GM21526 (cell line): ENCODE results near the gene MGMT.

Experiments
- ATAC-seq: cut with Tn5 transposase; IDR thresholded peaks from one replicate; pipeline ENCODE4 v1.9.1; 2021; ENCODE audit warnings: moderate library complexity; ENCODE audit not compliant: unreplicated experiment, low FRiP score

MGMT gene

DNA sequence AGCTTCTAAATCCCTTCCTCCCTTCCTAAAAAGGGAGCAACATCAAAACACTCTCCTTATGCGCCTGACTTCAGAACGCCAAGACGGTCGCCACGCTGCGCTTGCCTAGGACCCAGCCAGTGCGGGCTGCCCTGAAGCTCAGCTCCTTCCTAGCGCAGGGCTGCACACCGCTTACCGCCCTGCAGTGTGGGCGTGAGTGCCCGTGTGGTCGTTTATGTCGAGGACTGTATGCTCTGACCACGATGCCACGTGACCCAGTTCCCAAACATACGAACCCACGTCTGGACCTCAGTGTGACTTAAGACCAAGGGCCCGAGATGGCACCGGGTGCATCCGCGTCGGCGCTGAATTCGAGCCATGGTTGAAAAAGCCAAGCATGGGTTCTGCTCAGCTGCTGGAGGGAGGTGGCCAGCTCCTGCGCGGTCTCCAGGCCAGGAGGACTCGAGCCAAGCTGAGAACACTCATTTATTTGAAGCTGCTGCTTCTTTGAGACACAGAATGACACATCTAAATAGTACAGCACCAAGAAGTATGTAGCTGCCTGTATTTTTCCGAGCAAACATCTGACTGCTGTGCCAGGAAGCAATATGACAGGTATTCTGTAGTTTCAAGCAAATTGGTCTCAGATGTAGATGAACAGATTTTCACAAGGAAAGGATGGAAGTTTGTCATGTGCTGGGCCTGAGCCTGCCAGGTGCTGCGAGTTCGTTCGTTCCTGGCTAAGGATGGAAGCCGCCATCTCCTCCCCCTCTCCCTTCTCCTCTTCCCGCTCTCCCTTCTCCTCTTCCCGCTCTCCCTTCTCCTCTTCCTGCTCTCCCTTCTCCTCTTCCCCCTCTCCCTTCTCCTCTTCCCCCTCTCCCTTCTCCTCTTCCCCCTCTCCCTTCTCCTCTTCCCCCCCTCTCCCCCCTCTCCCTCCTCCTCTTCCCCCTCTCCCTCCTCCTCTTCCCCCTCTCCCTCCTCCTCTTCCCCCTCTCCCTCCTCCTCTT lies 312.4 kb downstream of the MGMT start:
- no peak for ATAC-seq

DNA sequence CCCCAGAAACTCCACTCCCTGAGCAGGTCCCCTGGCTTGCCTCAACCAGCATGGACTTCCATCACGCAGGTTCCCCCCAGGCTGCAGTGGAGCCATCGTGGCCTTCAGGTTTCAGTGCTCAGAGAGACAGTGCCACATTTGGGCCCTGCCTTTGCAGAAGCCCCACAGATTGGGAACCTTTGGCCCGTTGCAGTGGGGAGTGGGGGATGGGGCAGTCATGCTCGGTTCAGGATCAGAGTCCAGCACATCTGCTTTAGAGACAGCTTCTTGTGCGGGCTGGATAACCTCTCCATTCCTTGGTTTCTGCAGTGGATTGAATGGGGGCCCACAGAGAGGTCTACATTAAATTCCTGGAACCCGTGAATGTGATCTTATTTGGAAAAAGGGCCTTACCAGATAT lies 313.2 kb downstream of the MGMT start:
- ATAC-seq = no peak

DNA sequence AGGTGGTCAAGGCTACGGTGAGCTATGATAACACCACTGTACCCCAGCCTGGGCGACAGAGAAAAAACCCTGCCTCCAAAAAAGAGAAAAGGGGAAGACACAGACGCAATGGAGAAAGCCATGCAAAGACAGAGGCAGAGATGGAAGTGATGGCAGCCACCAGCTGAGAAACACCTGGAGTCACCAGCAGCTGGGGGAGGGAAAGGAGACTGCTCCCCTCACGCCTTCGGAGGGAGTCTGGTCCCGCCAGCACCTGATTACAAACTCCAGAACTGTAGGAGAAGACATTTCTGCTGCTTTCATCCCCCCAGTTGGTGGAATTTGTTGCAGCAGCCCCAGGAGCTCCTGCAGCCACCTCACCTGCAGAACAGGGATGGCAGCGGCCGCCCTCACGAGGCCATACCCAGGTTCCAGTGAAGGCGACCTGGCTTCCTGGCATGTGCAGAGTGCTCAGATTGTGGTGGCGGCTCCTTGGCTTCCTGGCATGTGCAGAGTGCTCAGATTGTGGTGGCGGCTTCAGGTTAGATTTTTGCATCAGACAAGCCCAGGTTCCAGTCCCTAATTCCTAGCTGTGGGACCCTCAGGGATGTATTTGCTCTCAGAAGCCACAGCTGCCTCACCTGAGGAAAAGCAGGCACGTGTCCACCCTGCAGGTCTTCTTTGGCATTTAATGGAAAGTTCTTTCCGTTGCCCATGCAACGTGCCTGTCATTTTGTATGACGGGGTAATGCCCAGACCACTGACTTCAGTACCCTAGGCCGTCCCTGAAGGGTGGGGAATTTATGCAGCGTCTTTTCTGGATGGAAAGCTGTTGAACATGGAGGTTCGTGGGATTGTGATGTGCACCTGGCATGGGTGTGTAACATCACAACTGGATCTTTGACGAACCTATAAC lies 314.1 kb downstream of the MGMT start:
- no peak for ATAC-seq

DNA sequence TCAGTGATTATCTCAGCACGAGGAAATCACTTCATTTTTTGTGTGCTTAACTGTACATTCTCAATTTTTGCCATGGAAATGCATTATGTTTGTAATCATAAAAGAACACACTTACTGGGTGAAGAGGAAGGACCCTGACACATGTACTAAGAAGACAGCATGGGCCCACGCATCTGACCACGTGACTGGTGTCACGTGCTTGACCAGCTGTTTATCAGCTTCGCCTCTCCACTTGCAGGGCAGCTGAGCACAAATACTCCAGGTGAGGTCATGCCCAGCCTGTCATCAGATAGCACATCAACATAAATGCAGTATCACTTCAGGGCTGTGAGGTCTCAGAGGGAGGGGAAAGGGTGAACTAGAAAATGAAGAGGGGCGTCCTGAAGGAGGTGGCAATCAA lies 317.2 kb downstream of the MGMT start:
- no peak for ATAC-seq

DNA sequence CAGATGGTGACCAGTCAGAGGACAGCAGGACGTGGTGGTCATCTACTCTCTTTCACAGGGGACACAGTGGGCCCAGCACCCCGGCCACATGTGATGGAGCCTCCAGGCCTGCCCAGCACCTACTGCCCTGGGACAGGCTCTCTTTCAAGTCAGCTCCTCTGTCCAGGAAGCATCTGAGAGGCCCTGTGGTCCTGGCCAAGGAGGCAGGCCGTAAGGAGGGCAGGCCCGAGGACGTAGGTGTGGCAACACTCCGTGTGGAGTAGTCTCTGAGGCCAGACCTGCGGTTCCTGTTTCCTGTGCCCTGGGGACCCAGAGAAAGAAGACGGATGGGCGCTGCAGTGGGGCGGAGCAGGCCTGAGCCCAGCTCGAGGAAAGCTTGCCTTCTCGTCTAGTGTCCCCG lies 317.9 kb downstream of the MGMT start:
- no peak for ATAC-seq

DNA sequence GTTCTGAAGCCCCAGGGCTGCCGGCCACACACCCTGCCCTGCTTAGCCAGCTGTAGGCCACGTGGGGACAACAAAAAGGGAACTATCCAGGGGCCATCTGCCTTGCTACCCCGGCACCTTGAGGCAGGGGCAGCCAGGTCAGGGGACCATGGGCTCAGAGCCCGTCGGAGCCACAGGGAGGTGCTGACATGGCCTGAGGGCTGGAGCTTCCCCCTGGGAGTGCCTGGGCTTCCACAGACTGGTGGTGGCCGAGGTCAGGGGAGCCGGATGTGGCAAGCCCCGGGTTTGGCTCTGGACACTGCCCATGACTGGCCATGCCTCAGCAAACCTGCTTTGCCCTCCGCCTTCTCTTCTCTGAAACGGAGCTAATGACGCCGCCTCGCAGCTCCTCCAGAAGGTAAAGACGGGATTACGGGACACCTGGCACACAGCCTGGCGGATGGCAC lies 318.5 kb downstream of the MGMT start:
- no peak for ATAC-seq

DNA sequence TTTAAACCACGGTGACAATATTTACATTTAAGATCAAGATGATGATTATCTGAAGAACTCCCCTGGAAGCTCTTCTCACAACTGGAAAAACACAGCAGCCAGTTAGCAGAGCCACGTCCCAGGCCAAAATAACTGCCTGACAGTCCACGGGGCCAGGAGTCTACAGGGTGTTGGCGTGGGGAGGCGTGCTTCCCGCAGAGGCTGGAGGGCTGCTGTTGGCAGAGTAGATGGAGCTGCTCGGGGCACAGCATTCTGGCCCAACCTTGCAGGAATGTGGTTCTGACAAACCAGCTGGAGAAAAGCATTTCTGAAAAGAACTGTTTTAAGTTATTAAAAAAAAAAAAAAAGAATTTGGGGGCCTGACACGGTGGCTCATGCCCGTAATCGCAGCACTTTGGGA lies 319.2 kb downstream of the MGMT start:
- ATAC-seq = no peak

DNA sequence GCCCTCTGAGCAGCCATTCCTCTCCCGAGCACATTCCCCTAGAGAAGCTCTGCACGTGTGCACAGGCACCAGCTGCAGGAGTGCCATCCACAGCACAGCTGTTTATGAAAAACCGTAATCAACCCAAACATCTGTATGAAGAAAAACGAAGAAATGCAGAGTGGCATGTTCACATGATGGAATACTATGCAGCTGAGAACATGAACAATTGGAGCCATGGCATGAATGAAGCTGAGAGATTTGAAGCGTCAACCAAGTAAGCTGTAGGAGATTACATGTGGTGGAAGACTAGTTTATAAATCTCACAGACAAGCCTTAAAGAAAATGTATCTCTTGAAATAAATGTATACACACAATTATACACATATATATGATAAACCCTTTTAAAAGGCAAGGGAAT lies 320.5 kb downstream of the MGMT start:
- no peak for ATAC-seq

DNA sequence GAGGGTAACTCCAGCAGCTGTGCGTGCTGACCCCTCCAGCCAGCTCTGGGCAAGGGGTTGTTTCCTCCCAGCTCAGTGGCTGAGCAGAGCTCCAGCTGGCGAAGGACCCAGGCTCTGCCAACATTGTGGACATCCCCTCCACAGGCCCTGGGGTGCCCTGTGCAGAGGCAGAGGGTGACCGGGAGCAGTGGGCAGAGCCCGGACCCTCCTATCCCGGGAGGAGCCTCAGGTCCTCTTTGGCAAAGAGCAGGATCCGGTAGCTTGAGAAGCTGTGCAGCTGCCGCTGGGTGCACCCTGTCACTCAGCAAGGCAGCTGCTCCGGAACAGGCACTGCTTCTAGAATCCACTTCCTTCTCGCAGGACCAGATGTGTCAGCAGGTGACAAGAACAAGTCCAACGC lies 321.2 kb downstream of the MGMT start:
- no peak for ATAC-seq

DNA sequence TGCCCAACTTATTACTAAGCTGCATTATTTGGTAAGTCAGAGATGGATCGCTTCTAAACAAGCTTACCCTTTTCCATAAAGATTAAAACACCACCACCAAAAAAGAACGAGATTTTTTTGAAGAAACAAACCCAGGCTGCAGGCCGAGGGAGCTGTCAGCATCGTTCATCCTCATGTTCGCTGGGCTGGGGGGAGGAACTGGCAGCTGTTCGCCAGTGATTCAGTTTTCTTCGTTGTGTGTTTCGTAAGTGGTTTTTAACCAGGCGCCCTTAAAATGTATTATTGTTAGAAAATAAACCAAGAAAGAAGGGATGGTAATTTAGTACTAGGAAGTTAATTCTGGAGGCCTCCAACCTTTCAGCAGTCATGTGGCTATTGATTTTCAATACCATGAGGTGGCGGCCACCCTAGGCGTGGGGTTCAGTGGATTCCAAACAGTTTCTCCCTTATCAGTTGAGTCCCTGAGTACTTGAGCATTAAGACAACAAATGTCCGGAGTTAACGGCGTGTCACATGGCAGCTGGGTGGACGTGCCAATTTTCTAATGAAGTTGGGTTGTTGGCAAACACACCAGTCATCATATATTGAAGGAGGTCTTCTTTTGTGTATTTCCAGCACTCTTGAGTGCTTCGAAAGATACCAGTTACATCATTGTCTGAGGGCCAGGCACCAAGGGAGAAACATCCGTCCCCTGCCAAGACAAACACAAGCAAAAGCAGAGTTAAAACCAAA lies 323.8 kb downstream of the MGMT start:
- ATAC-seq = no peak

DNA sequence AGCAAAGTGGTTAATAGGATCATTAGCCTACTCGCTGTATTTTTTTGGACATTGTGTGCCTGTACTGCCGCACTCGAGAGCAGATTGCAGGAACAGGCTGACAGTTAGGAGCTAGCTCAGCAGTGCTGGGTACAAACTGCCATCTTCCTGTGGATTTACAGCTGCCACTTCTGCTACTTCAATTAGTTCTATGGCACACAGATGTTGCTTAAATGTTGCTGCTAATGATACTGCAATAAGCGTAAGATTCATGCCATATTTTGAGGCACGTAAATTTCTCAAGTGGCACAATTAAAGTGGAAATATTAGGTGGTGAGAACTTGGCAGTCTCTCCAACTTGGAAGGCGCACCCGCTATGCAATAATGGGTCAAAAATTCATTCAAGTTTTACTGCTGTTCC lies 325.1 kb downstream of the MGMT start:
- no peak for ATAC-seq

DNA sequence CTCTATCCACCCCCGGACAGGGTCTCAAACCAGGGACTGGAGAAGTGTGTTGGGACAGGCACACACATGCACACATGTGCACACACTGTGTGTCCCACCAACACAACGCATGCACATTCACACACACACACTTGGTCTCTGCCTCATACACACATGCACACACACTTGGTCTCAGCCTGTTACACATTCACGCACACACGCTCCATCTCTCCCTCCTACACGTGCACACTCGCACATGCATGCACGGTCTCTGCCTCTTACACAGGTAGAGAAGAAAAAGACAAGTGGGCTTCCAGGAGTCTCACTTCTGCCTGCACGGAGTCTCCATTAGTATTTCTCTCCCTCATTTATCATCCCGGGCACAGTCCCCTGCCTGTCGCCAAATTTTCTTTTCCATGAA lies 325.8 kb downstream of the MGMT start:
- no peak for ATAC-seq

DNA sequence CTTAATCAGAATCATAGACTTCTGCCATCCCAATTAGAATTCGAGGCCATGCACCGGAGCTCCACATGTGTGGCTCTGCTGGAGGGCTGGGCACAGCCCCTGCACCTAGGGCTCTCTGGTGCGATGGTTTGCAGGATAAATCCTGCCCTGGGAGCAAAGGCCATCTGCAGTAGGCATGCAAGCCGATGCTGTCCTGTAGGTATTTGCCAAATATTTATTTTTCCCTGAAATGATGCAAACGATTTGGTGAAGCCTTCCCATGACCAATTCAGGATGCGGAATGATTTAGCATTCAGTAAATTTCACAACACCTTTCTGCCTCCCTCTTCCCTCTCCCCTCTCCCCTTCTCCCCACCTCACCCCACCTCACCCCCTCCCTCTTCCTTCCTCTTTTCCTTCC lies 326.4 kb downstream of the MGMT start:
- no peak for ATAC-seq

DNA sequence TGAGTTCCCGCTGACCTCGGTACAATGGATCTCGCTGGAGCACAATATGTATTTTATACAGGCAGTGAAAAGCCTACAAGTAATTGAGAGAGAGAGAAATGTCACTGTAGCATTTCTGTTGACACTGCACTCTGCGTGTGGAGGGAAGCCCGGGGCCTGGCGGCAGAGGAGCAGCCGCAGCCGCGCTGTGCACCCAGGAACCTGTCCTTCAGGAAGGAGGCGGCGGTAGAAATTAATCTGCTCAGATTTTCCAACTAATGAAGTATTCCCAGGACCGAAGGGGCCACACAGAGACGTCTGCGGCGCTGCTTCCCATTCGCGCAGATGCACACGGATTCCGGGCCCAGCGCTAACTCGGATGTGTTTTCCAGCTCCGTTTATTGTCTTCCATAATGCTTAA lies 327.0 kb downstream of the MGMT start:
- ATAC-seq = no peak

DNA sequence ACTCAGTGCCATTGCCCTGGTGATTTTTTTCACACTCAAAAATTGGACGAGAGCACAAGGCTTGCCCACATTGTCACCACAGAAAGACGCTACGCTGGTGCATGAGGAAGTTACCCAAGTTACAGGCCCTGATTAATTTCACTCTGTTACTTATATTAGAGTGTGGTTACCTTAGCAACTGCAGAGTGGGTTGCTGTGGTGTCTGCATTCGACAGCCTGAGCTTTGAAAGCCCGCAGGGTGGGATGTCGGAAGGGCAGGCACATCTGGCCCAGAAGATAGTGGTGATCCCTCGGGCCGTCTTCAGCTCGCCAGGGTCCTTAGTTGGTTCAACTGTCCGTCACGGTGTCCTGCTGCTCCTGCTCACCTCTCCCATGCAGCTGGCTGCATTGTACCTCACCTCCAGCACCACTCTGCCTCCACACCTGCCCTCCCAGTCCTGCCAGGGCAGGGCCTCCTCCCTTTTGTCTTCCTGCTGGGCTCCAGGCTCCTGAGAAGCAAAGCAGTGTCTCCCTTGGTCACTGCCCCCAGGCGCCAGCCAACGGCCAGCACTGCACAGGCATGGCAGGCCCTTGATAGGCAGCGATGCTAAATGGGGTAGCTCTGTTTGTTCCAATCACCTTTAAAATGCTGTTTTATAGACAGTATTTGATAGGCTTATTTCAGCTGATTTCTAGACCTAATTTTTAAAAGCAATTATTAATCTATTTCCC lies 329.8 kb downstream of the MGMT start:
- ATAC-seq = no peak

DNA sequence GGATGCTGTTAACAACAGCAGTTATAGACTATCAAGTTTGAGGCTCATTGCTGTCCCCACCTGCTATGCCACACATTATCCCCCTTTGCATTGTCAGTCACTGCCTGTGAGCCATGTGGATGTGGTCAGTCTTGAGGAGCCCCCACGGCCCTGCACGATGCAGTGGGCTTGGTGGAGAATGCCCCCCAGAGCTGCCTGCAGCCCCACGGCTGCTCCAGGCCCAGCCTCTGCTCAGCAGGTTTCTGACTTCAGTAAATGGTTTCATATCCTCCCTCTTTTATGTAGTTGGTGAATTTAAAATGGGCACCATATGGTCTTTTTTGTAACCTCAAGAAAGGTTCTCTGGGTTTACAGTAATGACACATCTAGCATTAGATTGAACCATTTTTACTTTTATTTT lies 332.9 kb downstream of the MGMT start:
- no peak for ATAC-seq

DNA sequence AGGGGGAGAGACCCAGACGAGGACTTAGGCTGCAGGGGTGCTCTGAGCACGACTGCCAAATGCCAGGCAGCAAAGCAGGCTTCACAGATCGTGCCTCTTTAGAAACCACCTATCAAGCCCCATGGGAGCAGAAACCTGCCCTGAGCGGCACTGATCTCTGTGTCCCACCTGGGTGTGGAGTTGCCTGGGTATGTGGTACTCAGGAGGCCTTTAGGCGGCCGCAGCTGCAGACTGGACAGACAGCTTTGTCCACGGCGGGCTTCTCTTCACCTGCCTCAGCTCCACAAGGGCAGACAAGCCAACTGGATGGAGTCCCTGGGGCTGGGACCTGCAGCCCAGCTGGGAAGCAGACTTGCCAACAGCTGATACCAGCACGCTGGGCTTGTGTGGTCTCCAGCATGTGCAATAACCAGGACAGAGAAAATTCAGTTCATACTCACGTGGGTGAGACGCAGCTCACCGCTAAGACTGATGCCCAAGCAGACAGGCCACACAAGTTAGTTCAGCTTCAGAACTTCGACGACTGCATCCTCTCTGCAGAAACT lies 333.8 kb downstream of the MGMT start:
- no peak for ATAC-seq

DNA sequence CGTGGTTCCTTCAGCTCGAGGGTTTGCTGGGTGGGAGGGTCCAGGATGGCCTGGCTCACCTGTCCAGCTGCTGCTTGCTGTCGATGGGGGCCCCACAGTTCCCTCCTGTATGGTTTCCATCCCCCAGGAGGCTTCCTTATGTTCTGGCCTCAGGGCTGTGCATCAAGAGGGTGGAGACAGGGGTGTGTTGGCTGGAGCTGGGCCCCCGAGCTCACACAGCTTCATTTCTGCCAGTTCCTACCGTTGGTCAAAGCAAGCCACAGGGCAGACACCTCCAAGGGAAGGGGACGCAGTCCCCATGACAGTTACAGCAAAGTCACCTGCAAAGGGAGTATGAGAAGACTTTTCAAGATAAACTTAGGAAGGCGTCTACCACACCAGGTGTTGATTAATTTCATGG lies 340.2 kb downstream of the MGMT start:
- no peak for ATAC-seq

DNA sequence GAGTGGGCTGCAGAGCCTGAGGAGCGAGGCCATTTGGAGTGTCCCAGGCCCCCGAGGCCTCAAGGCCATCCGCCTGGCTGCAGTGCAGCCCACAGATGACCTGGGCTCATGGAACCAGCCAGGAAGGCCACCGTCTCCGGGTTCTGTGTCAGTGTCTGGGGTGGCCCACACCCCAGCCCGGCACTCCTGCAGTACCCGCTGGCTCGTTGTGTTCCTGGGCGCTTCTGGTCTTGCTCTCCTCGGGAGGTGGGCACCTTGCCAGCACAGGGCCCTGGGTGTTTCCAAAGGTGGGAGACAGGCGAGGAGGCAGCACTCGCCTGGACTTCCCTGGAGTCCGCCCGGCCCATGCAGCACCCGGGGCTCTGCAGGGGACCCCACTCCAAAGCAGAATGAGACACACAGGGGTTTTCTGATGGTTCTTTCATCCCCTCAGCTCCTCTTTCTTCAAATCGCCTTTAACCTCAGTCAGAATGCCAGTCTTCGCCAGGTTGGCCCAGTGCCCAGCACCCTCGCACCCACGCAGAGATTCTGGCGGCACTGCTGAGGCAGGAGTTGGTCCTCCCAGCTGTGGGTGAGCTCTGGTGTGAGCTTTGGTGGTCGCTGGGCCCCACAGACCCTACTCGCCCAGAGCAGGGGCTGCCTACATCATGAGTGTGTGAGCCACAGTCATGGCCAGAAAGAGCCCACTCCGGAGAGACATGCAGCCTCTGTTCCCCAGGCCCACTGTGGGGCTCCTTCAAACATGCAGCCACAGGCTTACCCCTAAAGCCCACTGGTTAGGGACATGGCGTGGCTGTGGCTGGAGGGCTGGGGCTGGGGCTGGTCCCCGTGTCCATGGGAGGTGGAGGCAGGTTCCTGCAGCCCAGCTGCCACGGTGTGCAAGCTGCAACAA lies 341.3 kb downstream of the MGMT start:
- ATAC-seq = no peak
